ENCODE measurements around the gene GNA15. TPM values are rescaled to one million over a fixed set of nuclear protein-coding genes. Genes with fewer than 3 reads are reported as not detected.
A peak's percentile ranks its signal among the peaks of the same experiment; 100 is the strongest.

GNA15 gene
- total RNA-seq, 6 donors from 2014 or later = 19.0 to 31.4 (median 28.4) TPM

DNA sequence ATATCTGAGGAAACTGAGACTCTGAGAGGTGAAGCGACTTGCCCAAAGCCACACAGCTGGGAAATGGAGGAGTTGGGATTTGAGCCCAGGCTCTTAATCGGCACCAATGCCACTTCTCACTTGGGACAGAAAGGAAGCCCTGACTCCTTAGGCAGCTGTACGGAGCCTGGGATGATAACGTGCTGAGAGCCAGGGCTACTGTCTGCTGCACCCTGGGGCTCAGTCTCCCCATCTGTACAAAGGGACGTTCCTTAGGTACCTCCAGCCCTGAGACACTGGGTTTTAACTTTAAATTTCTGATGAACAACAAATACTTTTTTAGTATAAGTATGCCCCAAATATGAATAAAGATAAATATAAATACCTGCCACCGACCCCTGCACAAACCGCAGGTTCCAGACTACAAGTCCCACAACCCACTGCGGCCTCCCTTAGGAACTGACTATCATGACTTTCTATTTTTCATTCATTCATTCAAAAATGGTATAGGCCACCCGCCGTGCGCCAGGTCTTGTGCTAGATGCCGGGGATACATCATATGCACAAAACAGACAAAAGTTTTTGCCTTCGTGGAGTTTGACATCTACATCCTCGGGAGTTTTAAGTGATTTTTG, 49.1 kb downstream of the GNA15 start:
- Histone ChIP-seq H3K27me3 (no peaks in the 10 kb centered on the region), H3K9me3 (no peaks in the 10 kb centered on the region), H3K36me3 (peaks cover 0 to 7% (median 2%) of the 10 kb centered on the region in 4 donors), H3K27ac (peak overlapping the region; percentile 80 to 90 (median 83)), H3K4me3 (peak overlapping the region in 3 of 4 donors; percentile 80 to 98 (median 83)), H3K4me1 (peaks cover 30 to 47% (median 39%) of the 10 kb centered on the region in 4 donors)
- no peak for TF ChIP-seq CTCF (IDR thresholded peaks at IDR 0.05)
- TF ChIP-seq POLR2AphosphoS5 (IDR thresholded peaks at IDR 0.05) = no peak
- TF ChIP-seq POLR2A (IDR thresholded peaks at IDR 0.05) = no peak
- TF ChIP-seq EP300 (IDR thresholded peaks at IDR 0.05) = no peak
- WGBS, 2 donors = 15 to 17% methylated on average over 13 to 14 of the region's 14 CpGs
- DNase-seq = peak in 1 of 2 donors; percentile 80
- peak; percentile 44 to 70 for ATAC-seq (ENCODE audit: low FRiP score in 2 of 2)

DNA sequence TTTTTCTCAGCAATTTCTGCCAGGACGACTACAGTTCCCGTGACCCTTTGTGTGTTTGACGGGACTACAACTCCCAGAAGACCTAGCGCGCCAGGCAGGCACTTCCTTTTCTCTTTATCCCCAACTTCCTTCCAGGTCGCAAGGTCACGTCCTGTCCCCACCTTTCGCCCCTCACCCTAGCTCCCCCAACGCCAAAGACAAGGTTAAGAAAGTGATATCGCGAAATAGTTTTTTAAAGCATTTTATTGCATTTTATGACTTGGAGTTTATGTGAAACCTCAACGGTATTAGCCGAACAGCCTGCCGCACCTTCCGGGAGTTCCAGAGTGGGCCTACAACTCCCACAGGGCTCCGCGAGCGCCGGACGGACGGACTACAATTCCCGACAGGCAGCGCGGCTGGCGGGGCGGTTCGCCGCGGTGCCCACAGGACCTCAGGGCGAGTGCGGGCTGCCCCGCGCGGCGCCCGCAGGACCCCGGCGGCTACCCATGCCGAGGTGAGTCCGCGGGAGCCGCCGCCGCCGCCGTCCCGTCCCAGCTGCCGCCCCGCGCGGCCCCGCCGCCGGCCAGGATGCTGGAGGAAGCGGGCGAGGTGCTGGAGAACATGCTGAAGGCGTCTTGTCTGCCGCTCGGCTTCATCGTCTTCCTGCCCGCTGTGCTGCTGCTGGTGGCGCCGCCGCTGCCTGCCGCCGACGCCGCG, 49.8 kb downstream of the GNA15 start, which contains the start of gene NCLN:
NCLN (plus strand) TSS at position 470 of the 699 bp plus-strand sequence; CDS start at position 571, 101 bp downstream.
- ATAC-seq (ENCODE audit: low FRiP score in 2 of 2) = peak; percentile 97 to 98
- TF ChIP-seq POLR2AphosphoS5 (IDR thresholded peaks at IDR 0.05) (peak; percentile 68 to 74), EP300 (IDR thresholded peaks at IDR 0.05) (no peak), POLR2A (IDR thresholded peaks at IDR 0.05) (peak in 3 of 4 donors; percentile 24 to 72 (median 55)), CTCF (IDR thresholded peaks at IDR 0.05) (peak in 3 of 6 experiments; percentile 27 to 30 (median 29))
- H3K9me3 ChIP-seq = no peaks in the 10 kb centered on the region
- peaks cover 30 to 47% (median 39%) of the 10 kb centered on the region in 4 donors for H3K4me1 ChIP-seq
- 1% methylated on average over 24 to 53 of the region's 69 CpGs for WGBS, 2 donors
- DNase-seq = peak; percentile 97 to 99
- H3K27ac ChIP-seq = peak within 1 kb of the TSS; percentile 80 to 90 (median 83)
- peak within 1 kb of the TSS; percentile 80 to 98 (median 84) for H3K4me3 ChIP-seq
- H3K36me3 ChIP-seq = peaks cover 0 to 7% (median 2%) of the 10 kb centered on the region in 4 donors
- H3K27me3 ChIP-seq = no peaks in the 10 kb centered on the region

DNA sequence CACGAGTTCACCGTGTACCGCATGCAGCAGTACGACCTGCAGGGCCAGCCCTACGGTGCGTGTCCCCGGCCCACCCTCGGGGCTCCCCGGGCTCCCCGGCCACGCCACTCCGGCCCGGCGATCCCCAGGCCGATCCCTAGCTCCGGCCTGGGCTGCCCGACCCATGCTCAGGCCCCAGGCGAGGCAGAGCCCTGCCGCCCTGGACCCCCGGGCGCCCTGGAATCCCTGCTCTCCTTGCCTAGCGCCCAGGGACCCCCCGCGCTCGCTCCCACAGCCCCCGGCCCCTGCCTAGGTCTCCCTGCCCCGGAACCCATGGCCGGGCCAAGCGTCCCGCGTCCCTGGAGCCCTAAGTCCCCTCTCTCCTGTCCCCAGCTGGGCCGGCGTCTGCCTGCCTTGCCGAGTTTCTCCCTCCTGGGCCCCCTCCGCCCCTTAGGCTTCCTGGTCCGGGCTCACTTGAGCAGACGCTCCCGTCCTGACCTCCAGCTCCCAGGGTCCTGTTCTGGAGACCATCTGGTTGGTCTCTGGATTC, 50.4 kb downstream of the GNA15 start:
- Histone ChIP-seq H3K27ac (peak overlapping the region; percentile 80 to 90 (median 83)), H3K36me3 (peaks cover 0 to 7% (median 2%) of the 10 kb centered on the region in 4 donors), H3K27me3 (no peaks in the 10 kb centered on the region), H3K4me1 (peaks cover 30 to 47% (median 39%) of the 10 kb centered on the region in 4 donors), H3K9me3 (no peaks in the 10 kb centered on the region), H3K4me3 (peak overlapping the region; percentile 80 to 98 (median 84))
- no peak for DNase-seq
- TF ChIP-seq CTCF (IDR thresholded peaks at IDR 0.05) = peak in 1 of 6 experiments; percentile 4
- no peak for TF ChIP-seq EP300 (IDR thresholded peaks at IDR 0.05)
- 0% methylated on average over 7 of the region's 38 CpGs; no CpG with 5 or more reads in 1 of the 2 donors for WGBS, 2 donors
- ATAC-seq (ENCODE audit: low FRiP score in 2 of 2) = peak in 1 of 2 donors; percentile 31

GRCh38 chr19:3186891-3187661, 51.2 kb downstream of the GNA15 start:
- H3K4me3 ChIP-seq = peak overlapping the region; percentile 80 to 98 (median 84)
- ATAC-seq (ENCODE audit: low FRiP score in 2 of 2) = no peak
- TF ChIP-seq POLR2AphosphoS5 (IDR thresholded peaks at IDR 0.05) = no peak
- no peak for TF ChIP-seq CTCF (IDR thresholded peaks at IDR 0.05)
- TF ChIP-seq EP300 (IDR thresholded peaks at IDR 0.05) = no peak
- TF ChIP-seq POLR2A (IDR thresholded peaks at IDR 0.05) = no peak
- H3K27me3 ChIP-seq = no peaks in the 10 kb centered on the region
- H3K27ac ChIP-seq = peak overlapping the region in 3 of 4 donors; percentile 80 to 90 (median 82)
- peaks cover 30 to 47% (median 39%) of the 10 kb centered on the region in 4 donors for H3K4me1 ChIP-seq
- DNase-seq = peak in 1 of 2 donors; percentile 28
- WGBS, 2 donors = 61 to 74% methylated on average over 23 of the region's 23 CpGs
- H3K36me3 ChIP-seq = peaks cover 0 to 9% (median 4%) of the 10 kb centered on the region in 4 donors
- no peaks in the 10 kb centered on the region for H3K9me3 ChIP-seq
